ENCODE results near the gene NCF2.

The NCF2 gene

DNA sequence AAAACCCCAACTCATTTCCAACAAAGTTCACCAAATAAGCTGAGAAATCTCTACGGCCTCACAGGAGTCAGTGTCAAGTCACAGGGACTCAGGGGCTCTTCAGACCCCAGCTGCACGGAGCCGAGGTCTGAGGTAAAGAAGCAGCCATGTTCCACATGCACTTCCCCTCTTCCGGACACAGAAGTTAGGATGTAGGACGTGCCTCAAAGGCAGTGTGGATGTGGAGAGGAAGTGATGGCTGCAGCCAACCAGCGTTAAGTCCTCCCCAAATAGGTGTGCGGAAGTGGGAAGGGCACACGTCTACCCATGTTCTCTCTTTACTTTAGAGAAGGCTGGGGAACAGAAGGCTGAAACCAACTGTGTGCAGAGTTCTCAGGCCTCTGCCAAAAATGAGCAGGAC, 14.6 kb upstream of the NCF2 start:
- H3K4me3 ChIP-seq (replicated peaks; ENCODE audit: low read depth, low read length) = no peak overlapping the region
- TF ChIP-seq, protein P1, sequence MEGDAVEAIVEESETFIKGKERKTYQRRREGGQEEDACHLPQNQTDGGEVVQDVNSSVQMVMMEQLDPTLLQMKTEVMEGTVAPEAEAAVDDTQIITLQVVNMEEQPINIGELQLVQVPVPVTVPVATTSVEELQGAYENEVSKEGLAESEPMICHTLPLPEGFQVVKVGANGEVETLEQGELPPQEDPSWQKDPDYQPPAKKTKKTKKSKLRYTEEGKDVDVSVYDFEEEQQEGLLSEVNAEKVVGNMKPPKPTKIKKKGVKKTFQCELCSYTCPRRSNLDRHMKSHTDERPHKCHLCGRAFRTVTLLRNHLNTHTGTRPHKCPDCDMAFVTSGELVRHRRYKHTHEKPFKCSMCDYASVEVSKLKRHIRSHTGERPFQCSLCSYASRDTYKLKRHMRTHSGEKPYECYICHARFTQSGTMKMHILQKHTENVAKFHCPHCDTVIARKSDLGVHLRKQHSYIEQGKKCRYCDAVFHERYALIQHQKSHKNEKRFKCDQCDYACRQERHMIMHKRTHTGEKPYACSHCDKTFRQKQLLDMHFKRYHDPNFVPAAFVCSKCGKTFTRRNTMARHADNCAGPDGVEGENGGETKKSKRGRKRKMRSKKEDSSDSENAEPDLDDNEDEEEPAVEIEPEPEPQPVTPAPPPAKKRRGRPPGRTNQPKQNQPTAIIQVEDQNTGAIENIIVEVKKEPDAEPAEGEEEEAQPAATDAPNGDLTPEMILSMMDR (IDR thresholded peaks at IDR 0.05; ENCODE audit: low read depth, low read length, missing control alignments) = no peak
- no peak for DNase-seq (ENCODE audit: extremely low read depth, low read depth)

DNA sequence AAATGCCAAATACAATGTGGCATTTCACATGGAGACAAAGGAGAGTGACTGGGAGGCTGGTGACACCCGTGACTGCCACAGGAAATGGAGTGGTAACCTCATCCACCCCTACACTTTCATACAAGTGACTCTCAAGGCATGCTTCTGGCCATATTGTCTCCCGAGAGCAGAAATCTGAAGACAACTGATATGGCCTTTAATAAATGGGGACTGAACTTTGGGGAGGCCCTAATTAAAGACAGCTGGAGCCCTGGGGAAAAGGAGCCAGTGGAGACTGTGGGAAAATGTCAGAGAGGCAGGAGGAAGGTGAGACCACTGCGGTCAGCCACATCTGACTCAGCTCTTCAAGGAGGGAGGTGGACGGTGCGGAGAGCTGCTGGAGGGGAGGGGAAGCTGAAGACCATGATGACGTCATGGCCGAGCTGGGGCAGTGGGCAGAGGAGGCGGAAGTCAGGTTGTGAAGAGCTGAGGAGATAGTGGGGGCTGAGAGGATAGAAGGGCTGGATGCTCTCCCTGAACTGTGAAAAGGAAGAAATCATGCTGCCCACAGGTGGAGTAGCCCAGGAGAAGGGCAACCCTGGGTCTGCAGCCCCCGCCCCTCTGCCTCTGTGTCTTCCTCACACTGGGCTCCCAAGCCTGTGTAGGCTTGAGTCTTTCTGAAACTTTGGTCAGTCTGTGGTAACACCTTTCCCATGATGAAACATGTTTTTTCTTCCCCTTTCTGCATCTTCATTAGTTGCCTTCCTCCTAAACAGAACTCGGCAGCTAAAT, 14.0 kb upstream of the NCF2 start:
- TF ChIP-seq, protein P1 (IDR thresholded peaks at IDR 0.05; ENCODE audit: low read depth, low read length, missing control alignments) = no peak
- peak; percentile 88 for DNase-seq (ENCODE audit: extremely low read depth, low read depth)
- no peak overlapping the region for H3K4me3 ChIP-seq (replicated peaks; ENCODE audit: low read depth, low read length)

DNA sequence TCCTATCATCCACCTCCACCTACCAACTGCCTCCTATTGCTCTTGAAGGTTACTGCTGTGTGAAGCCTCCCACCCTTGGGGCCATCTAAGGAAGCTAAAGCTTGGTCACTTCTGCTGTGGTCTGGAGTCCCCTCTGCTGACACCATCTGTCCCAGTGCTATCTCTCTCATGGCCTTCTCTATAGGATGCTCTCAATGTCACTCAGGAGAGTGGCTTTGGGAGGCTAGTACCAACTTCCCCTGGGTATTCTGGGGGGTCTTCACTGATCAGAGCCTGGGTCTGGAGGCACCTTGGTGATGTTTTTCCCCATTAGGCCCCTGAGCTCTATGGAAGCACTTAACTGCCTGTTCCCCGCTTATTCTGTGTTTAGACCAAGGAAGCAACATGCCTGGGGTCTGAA, 12.3 kb upstream of the NCF2 start:
- no peak for DNase-seq (ENCODE audit: extremely low read depth, low read depth)
- TF ChIP-seq, protein P1 (IDR thresholded peaks at IDR 0.05; ENCODE audit: low read depth, low read length, missing control alignments) = no peak
- no peak overlapping the region for H3K4me3 ChIP-seq (replicated peaks; ENCODE audit: low read depth, low read length)

DNA sequence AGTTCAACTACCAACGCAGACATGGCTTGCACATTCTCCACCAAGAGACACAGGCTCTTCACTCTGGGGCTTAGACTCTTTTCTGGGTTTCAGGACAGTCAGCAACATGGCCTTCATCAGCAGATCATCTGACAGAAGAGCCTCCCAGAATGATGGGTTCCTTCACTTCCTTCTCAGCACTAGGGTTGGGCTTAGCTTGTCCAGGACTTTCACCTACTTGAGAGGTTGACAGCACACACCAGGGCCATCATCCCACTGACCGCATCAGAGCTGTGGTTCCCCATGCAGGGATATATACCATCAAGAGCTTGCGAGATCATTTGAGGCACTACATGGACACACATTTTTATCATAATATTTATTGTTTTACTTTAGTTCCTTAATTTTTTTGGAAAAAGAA, 10.4 kb upstream of the NCF2 start:
- TF ChIP-seq, protein P1 (IDR thresholded peaks at IDR 0.05; ENCODE audit: low read depth, low read length, missing control alignments) = no peak
- no peak for DNase-seq (ENCODE audit: extremely low read depth, low read depth)
- H3K4me3 ChIP-seq (replicated peaks; ENCODE audit: low read depth, low read length) = no peak overlapping the region

DNA sequence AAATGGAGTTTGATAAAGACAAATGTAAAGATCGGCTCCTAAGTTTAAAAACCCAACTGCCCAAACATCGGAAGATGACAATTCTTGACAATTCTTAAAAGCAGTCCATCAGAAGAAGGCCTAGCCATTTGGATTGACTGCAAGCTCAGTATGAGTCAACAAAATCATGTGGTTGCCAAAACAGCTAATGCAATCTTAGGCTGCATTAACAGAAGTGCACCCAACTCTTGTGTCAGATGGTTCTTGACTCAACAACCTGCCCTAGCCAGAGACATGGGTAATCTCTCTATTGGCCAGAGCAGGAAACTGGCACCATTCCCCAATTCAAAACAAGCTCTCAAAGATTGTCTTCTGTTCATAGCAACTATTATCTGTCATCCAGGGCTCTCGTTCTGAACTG, 9.9 kb upstream of the NCF2 start:
- no peak overlapping the region for H3K4me3 ChIP-seq (replicated peaks; ENCODE audit: low read depth, low read length)
- DNase-seq (ENCODE audit: extremely low read depth, low read depth) = no peak
- TF ChIP-seq, protein P1 (IDR thresholded peaks at IDR 0.05; ENCODE audit: low read depth, low read length, missing control alignments) = no peak

DNA sequence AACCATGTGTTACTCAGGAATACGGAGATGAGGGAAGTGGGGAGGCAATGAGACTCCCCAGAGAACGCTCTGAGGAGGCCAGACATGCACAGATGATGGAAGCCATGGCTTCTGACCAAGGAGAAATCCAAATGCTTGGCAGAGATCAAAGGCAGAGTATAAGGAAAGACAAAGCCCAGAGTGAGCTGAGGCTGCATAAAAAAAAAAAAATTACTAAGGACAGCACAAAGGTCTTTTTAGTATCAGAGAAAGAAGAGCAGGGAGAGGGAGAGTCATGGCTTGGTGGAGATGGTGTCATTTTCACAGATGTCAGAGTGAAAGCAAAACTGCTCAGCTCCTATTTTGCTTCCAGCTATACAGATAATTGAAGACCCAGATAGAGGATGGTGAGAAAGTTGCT, 8.1 kb upstream of the NCF2 start:
- DNase-seq (ENCODE audit: extremely low read depth, low read depth) = no peak
- no peak overlapping the region for H3K4me3 ChIP-seq (replicated peaks; ENCODE audit: low read depth, low read length)
- TF ChIP-seq, protein P1 (IDR thresholded peaks at IDR 0.05; ENCODE audit: low read depth, low read length, missing control alignments) = no peak
